ENCODE measurements around the gene MRPS23. TPM values are rescaled to one million over a fixed set of nuclear protein-coding genes. Genes with fewer than 3 reads are reported as not detected.

MRPS23 gene
- total and polyA plus RNA-seq, 2 experiments from 2014 or later, result 53.2 to 74.5 TPM

DNA sequence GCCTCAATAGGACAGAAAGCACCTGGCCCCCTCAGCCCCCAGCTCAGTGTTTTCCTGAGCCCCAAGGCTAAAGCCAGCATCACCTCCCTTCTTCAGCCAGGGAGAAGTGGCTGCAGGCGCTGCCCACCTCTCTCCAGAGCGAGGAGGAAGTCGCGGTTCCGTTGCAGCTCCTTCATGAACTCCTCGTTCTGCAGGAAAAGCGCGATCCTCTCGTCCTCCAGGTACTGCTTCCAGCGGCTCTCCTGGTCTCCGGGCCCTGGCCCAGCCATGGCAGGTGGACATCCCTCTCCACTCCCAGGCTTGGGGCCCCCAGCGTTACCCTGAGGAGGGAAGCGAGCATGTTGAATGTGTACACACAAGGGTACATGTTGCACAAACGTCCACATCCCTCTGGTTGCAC, 22.7 kb upstream of the MRPS23 start (continued):
- TF ChIP-seq, protein P1, sequence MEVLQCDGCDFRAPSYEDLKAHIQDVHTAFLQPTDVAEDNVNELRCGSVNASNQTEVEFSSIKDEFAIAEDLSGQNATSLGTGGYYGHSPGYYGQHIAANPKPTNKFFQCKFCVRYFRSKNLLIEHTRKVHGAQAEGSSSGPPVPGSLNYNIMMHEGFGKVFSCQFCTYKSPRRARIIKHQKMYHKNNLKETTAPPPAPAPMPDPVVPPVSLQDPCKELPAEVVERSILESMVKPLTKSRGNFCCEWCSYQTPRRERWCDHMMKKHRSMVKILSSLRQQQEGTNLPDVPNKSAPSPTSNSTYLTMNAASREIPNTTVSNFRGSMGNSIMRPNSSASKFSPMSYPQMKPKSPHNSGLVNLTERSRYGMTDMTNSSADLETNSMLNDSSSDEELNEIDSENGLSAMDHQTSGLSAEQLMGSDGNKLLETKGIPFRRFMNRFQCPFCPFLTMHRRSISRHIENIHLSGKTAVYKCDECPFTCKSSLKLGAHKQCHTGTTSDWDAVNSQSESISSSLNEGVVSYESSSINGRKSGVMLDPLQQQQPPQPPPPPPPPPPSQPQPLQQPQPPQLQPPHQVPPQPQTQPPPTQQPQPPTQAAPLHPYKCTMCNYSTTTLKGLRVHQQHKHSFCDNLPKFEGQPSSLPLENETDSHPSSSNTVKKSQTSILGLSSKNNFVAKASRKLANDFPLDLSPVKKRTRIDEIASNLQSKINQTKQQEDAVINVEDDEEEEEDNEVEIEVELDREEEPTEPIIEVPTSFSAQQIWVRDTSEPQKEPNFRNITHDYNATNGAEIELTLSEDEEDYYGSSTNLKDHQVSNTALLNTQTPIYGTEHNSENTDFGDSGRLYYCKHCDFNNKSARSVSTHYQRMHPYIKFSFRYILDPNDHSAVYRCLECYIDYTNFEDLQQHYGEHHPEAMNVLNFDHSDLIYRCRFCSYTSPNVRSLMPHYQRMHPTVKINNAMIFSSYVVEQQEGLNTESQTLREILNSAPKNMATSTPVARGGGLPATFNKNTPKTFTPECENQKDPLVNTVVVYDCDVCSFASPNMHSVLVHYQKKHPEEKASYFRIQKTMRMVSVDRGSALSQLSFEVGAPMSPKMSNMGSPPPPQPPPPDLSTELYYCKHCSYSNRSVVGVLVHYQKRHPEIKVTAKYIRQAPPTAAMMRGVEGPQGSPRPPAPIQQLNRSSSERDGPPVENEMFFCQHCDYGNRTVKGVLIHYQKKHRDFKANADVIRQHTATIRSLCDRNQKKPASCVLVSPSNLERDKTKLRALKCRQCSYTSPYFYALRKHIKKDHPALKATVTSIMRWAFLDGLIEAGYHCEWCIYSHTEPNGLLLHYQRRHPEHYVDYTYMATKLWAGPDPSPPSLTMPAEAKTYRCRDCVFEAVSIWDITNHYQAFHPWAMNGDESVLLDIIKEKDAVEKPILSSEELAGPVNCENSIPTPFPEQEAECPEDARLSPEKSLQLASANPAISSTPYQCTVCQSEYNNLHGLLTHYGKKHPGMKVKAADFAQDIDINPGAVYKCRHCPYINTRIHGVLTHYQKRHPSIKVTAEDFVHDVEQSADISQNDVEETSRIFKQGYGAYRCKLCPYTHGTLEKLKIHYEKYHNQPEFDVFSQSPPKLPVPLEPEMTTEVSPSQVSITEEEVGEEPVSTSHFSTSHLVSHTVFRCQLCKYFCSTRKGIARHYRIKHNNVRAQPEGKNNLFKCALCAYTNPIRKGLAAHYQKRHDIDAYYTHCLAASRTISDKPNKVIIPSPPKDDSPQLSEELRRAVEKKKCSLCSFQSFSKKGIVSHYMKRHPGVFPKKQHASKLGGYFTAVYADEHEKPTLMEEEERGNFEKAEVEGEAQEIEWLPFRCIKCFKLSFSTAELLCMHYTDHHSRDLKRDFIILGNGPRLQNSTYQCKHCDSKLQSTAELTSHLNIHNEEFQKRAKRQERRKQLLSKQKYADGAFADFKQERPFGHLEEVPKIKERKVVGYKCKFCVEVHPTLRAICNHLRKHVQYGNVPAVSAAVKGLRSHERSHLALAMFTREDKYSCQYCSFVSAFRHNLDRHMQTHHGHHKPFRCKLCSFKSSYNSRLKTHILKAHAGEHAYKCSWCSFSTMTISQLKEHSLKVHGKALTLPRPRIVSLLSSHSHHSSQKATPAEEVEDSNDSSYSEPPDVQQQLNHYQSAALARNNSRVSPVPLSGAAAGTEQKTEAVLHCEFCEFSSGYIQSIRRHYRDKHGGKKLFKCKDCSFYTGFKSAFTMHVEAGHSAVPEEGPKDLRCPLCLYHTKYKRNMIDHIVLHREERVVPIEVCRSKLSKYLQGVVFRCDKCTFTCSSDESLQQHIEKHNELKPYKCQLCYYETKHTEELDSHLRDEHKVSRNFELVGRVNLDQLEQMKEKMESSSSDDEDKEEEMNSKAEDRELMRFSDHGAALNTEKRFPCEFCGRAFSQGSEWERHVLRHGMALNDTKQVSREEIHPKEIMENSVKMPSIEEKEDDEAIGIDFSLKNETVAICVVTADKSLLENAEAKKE (CRISPR knock-in tag; IDR thresholded peaks at IDR 0.05), result no peak
- no peak for TF ChIP-seq NANOG (IDR thresholded peaks at IDR 0.05; ENCODE audit: borderline replicate concordance)

DNA sequence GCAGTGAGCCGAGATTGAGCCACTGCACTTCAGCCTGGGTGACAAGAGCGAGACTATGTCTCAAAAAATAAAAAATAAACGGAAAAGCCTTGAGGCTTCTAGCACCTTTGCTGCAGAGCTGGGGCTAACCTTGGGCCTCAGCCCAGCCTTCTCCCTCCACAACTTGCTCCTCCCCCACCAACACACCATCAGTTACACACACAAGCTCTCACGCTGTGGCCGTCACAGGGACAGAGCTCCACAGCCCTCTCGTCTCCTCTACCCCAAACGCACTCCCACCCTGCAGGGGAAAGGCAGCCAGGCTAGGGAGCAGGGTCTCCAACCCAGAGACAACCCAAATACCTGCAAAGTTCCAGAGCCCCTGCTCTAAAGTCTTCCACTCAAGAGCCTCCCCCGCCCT, 22.0 kb upstream of the MRPS23 start:
- H3K36me3 Mint-ChIP-seq (ENCODE audit: low read depth), result peaks cover 16% of the 10 kb centered on the region
- Histone ChIP-seq H2AFZ (no peak overlapping the region), H3K4me3 (no peak overlapping the region), H3K4me2 (no peak overlapping the region), H3K36me3 (ENCODE audit: insufficient read depth) (no peaks in the 10 kb centered on the region; the same call in 1 of the 2 replicates), H3K4me1 (ENCODE audit: insufficient read depth) (peaks cover 50% of the 10 kb centered on the region), H3K9me2 (ENCODE audit: insufficient read depth) (no peaks in the 10 kb centered on the region), H3K27me3 (ENCODE audit: insufficient read depth) (peaks cover 7% of the 10 kb centered on the region; the same call in 1 of the 2 replicates), H3K27ac (ENCODE audit: low read depth) (no peak overlapping the region), H3F3A (replicated peaks; ENCODE audit: low read depth) (peaks cover 10% of the 10 kb centered on the region; the same call in 1 of the 2 replicates), H3K79me2 (replicated peaks; ENCODE audit: insufficient read depth) (no peaks in the 10 kb centered on the region), H4K20me1 (replicated peaks; ENCODE audit: insufficient read depth) (no peaks in the 10 kb centered on the region)
- no peak overlapping the region for H3K27ac Mint-ChIP-seq
- ATAC-seq (no peak), DNase-seq (ENCODE audit: low spot score) (no peak)
- peaks cover 13% of the 10 kb centered on the region for H3K27me3 Mint-ChIP-seq (ENCODE audit: insufficient read depth, low read depth, poor library complexity)
- no peaks in the 10 kb centered on the region for H3K9me3 Mint-ChIP-seq
- H3K4me3 Mint-ChIP-seq, result no peak overlapping the region; the same call in 2 of the 3 replicates
- H3K4me1 Mint-ChIP-seq, result peaks cover 74% of the 10 kb centered on the region
- TF ChIP-seq JUNB (IDR thresholded peaks at IDR 0.05; ENCODE audit: unreplicated experiment) (no peak), POLR2AphosphoS5 (IDR thresholded peaks at IDR 0.05; ENCODE audit: low read depth) (no peak), CREB1 (CRISPR knock-in tag; IDR thresholded peaks at IDR 0.05; ENCODE audit: low read depth) (no peak), NANOG (IDR thresholded peaks at IDR 0.05; ENCODE audit: borderline replicate concordance) (no peak), EZH2phosphoT487 (IDR thresholded peaks at IDR 0.05; ENCODE audit: unreplicated experiment) (no peak), STAT1 (IDR thresholded peaks at IDR 0.05; ENCODE audit: unreplicated experiment) (no peak), ZNF114 (CRISPR knock-in tag; IDR thresholded peaks at IDR 0.05) (no peak)
- TF ChIP-seq, protein P2, sequence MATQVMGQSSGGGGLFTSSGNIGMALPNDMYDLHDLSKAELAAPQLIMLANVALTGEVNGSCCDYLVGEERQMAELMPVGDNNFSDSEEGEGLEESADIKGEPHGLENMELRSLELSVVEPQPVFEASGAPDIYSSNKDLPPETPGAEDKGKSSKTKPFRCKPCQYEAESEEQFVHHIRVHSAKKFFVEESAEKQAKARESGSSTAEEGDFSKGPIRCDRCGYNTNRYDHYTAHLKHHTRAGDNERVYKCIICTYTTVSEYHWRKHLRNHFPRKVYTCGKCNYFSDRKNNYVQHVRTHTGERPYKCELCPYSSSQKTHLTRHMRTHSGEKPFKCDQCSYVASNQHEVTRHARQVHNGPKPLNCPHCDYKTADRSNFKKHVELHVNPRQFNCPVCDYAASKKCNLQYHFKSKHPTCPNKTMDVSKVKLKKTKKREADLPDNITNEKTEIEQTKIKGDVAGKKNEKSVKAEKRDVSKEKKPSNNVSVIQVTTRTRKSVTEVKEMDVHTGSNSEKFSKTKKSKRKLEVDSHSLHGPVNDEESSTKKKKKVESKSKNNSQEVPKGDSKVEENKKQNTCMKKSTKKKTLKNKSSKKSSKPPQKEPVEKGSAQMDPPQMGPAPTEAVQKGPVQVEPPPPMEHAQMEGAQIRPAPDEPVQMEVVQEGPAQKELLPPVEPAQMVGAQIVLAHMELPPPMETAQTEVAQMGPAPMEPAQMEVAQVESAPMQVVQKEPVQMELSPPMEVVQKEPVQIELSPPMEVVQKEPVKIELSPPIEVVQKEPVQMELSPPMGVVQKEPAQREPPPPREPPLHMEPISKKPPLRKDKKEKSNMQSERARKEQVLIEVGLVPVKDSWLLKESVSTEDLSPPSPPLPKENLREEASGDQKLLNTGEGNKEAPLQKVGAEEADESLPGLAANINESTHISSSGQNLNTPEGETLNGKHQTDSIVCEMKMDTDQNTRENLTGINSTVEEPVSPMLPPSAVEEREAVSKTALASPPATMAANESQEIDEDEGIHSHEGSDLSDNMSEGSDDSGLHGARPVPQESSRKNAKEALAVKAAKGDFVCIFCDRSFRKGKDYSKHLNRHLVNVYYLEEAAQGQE (IDR thresholded peaks at IDR 0.05; ENCODE audit: unreplicated experiment), result no peak
- TF ChIP-seq, protein P3, sequence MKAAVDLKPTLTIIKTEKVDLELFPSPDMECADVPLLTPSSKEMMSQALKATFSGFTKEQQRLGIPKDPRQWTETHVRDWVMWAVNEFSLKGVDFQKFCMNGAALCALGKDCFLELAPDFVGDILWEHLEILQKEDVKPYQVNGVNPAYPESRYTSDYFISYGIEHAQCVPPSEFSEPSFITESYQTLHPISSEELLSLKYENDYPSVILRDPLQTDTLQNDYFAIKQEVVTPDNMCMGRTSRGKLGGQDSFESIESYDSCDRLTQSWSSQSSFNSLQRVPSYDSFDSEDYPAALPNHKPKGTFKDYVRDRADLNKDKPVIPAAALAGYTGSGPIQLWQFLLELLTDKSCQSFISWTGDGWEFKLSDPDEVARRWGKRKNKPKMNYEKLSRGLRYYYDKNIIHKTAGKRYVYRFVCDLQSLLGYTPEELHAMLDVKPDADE (IDR thresholded peaks at IDR 0.05), result no peak
- TF ChIP-seq, protein P4, sequence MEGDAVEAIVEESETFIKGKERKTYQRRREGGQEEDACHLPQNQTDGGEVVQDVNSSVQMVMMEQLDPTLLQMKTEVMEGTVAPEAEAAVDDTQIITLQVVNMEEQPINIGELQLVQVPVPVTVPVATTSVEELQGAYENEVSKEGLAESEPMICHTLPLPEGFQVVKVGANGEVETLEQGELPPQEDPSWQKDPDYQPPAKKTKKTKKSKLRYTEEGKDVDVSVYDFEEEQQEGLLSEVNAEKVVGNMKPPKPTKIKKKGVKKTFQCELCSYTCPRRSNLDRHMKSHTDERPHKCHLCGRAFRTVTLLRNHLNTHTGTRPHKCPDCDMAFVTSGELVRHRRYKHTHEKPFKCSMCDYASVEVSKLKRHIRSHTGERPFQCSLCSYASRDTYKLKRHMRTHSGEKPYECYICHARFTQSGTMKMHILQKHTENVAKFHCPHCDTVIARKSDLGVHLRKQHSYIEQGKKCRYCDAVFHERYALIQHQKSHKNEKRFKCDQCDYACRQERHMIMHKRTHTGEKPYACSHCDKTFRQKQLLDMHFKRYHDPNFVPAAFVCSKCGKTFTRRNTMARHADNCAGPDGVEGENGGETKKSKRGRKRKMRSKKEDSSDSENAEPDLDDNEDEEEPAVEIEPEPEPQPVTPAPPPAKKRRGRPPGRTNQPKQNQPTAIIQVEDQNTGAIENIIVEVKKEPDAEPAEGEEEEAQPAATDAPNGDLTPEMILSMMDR (conservative IDR thresholded peaks at IDR 0.05; ENCODE audit: low read depth in 2 of 2), result no peak
